HepG2 (cell line): ENCODE measurements around the gene TUBB. TPM values are rescaled to one million over a fixed set of nuclear protein-coding genes. Genes with fewer than 3 reads are reported as not detected.

Source experiments
- DZIP1 ChIP-seq: sonication (generic); formaldehyde crosslinking; IDR thresholded peaks from 2 replicates; pipeline ENCODE4 v1.5.0; 2020; ENCODE audit warnings: mild to moderate bottlenecking, missing genetic modification reagents
- FOXO1 ChIP-seq: sonication (generic); formaldehyde crosslinking; IDR thresholded peaks from 2 replicates; pipeline ENCODE4 v1.4.0; 2020; ENCODE audit warnings: missing genetic modification reagents
- GLI4 ChIP-seq: sonication (generic); formaldehyde crosslinking; IDR thresholded peaks from 2 replicates; pipeline ENCODE4 v1.5.1; 2020; ENCODE audit warnings: missing genetic modification reagents, mild to moderate bottlenecking, moderate library complexity, borderline replicate concordance
- KDM3A ChIP-seq: IDR thresholded peaks from 2 replicates; pipeline ENCODE4 v1.6.1; 2018; ENCODE audit warnings: low read depth, missing compliant biosample characterization
- MEIS1 ChIP-seq: sonication (generic); formaldehyde crosslinking; IDR thresholded peaks from 2 replicates; pipeline ENCODE4 v1.9.0; 2021; ENCODE audit warnings: mild to moderate bottlenecking, missing genetic modification reagents, moderate library complexity, borderline replicate concordance
- MXI1 ChIP-seq: IDR thresholded peaks from 3 replicates; pipeline ENCODE4 v1.6.1; 2012; ENCODE audit warnings: low read depth, low read length, inconsistent platforms, borderline replicate concordance
- NFE2 ChIP-seq: sonication (generic); formaldehyde crosslinking; IDR thresholded peaks from 2 replicates; pipeline ENCODE4 v1.4.0; 2020; ENCODE audit warnings: missing genetic modification reagents
- NFYC ChIP-seq: IDR thresholded peaks from 2 replicates; pipeline ENCODE4 v1.6.1; 2016; ENCODE audit warnings: missing genetic modification reagents, missing compliant biosample characterization
- NR2F6 ChIP-seq, 2 experiments: IDR thresholded peaks; 2 replicates each; pipeline ENCODE4 v1.6.1; 2016; ENCODE audit warnings: antibody characterized with exemption in 1 of 2, mild to moderate bottlenecking in 1 of 2
- PBX3 ChIP-seq: sonication (generic); formaldehyde crosslinking; IDR thresholded peaks from 2 replicates; pipeline ENCODE4 v1.8.1; 2023; ENCODE audit warnings: missing genetic modification reagents, inconsistent platforms, borderline replicate concordance
- SKIL ChIP-seq: sonication (generic); formaldehyde crosslinking; IDR thresholded peaks from 2 replicates; pipeline ENCODE4 v1.8.0; 2022; ENCODE audit warnings: missing genetic modification reagents, mild to moderate bottlenecking, moderate library complexity, borderline replicate concordance
- SMAD3 ChIP-seq: sonication (generic); formaldehyde crosslinking; IDR thresholded peaks from 2 replicates; pipeline ENCODE4 v1.4.0; 2020; ENCODE audit warnings: missing genetic modification reagents
- ZNF10 ChIP-seq: sonication (generic); formaldehyde crosslinking; IDR thresholded peaks from 2 replicates; pipeline ENCODE4 v1.4.0; 2020; ENCODE audit warnings: mild to moderate bottlenecking, low read depth, missing genetic modification reagents, borderline replicate concordance
- ZNF17 ChIP-seq: sonication (generic); formaldehyde crosslinking; IDR thresholded peaks from 2 replicates; pipeline ENCODE4 v1.5.0; 2020; ENCODE audit warnings: mild to moderate bottlenecking, missing genetic modification reagents
- ZNF740 ChIP-seq: sonication (generic); formaldehyde crosslinking; IDR thresholded peaks from 2 replicates; pipeline ENCODE4 v1.4.0; 2020; ENCODE audit warnings: missing genetic modification reagents
- ZNF781 ChIP-seq: sonication (generic); formaldehyde crosslinking; IDR thresholded peaks from 2 replicates; pipeline ENCODE4 v1.5.1; 2020; ENCODE audit warnings: borderline replicate concordance, mild to moderate bottlenecking, missing genetic modification reagents; ENCODE audit errors: not compliant biosample characterization
- polyA plus RNA-seq, 8 experiments: library from polyadenylated mRNA; depleted of rRNA in 3 of 8; stranded (reverse) in 7 of 8; unstranded in 1 of 8; fragments of >200 nt; fragmentation: Illumina TruSeq in 4 of 8; extraction: Trizol in 4 of 8; gene quantifications; 2 replicates each; pipeline versions ENCODE4 v1.2.1 to v1.2.3, GENCODE V29; 2011 to 2016; ENCODE audit warnings: low read depth in 4 of 8, missing spikeins in 1 of 8, mixed read lengths in 1 of 8; ENCODE audit not compliant: insufficient read depth in 1 of 8
- total RNA-seq, 5 experiments: library from RNA; depleted of rRNA; stranded (reverse); fragments of >200 nt; fragmentation: Illumina TruSeq; extraction: Trizol; gene quantifications; 2 replicates each; pipeline ENCODE4 v1.2.3, GENCODE V29; 2016; ENCODE audit warnings: low read depth in 1 of 5
- TF ChIP-seq, protein P1 (sequence below): IDR thresholded peaks from 2 replicates; pipeline ENCODE4 v1.6.1; 2012; ENCODE audit warnings: low read length, improper control_type of control experiment

Gene TUBB
- total and polyA plus RNA-seq, 2 of the 13 experiments (the other 11 are each of a cell fraction or from before 2014, with no cell fraction given) = 911 to 1,163 TPM

DNA sequence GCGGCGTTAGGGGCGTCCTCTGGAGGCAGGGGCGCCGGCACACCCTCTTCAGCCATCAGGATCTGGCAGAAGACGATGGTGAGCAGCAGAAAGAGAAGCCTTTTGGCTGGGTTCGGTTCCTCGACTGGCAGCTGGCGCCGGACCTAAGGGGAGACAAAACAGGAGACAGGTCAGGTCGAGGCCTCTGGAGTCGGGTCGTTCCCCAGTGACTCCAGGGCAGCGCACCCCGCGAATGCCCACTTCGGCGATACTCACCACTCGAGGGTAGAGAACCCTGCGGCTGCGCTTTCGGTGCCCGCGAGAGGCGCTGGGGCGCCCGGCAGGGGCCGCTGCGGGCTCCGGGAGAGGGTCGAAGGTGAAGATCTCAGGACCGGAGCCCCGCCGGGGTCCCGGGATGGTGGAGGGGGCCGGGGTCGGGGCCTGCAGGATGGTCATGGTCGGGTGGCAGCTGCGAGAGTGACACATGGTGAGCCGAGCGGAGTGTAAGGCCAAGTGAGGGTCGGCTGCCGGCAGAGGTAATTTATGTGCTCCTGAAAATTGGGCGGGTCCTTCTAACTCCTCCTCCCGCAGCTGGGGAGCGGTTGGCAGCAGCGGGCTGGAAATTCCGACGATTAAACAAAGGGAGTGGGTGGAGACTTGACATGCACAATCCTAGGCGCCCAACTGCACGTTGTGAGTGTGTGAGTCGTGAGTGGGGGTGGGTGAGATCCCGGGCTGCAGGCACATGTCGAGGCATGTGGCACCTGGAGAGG, 24.1 kb downstream of the TUBB start, which contains the start of gene IER3 (continued):
- TF ChIP-seq, protein P1, sequence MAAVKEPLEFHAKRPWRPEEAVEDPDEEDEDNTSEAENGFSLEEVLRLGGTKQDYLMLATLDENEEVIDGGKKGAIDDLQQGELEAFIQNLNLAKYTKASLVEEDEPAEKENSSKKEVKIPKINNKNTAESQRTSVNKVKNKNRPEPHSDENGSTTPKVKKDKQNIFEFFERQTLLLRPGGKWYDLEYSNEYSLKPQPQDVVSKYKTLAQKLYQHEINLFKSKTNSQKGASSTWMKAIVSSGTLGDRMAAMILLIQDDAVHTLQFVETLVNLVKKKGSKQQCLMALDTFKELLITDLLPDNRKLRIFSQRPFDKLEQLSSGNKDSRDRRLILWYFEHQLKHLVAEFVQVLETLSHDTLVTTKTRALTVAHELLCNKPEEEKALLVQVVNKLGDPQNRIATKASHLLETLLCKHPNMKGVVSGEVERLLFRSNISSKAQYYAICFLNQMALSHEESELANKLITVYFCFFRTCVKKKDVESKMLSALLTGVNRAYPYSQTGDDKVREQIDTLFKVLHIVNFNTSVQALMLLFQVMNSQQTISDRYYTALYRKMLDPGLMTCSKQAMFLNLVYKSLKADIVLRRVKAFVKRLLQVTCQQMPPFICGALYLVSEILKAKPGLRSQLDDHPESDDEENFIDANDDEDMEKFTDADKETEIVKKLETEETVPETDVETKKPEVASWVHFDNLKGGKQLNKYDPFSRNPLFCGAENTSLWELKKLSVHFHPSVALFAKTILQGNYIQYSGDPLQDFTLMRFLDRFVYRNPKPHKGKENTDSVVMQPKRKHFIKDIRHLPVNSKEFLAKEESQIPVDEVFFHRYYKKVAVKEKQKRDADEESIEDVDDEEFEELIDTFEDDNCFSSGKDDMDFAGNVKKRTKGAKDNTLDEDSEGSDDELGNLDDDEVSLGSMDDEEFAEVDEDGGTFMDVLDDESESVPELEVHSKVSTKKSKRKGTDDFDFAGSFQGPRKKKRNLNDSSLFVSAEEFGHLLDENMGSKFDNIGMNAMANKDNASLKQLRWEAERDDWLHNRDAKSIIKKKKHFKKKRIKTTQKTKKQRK = no peak
- TF ChIP-seq ZNF10 (CRISPR knock-in tag) (no peak), MEIS1 (CRISPR knock-in tag) (0 out of 2 replicates have a peak, but pooled peaks have one; percentile 43), KDM3A (peak; percentile 94), NFE2 (CRISPR knock-in tag) (no peak), PBX3 (CRISPR knock-in tag) (0 out of 2 replicates have a peak, but pooled peaks have one; percentile 41), NFYC (CRISPR knock-in tag) (no peak), GLI4 (CRISPR knock-in tag) (peak; percentile 44; the same call in 1 of the 2 replicates), NR2F6 (IDR thresholded peaks at IDR 0.05) (peak; percentile 70), NR2F6 (CRISPR knock-in tag; IDR thresholded peaks at IDR 0.05) (peak; percentile 75), SMAD3 (CRISPR knock-in tag) (peak; percentile 80), ZNF17 (CRISPR knock-in tag) (peak; percentile 91; the same call in 1 of the 2 replicates), SKIL (peak; percentile 72; the same call in 1 of the 2 replicates), MXI1 (peak; percentile 81; the same call in 1 of the 3 replicates), ZNF740 (CRISPR knock-in tag) (no peak), DZIP1 (CRISPR knock-in tag) (peak; percentile 73; the same call in 1 of the 2 replicates), ZNF781 (CRISPR knock-in tag) (no peak), FOXO1 (CRISPR knock-in tag) (peak; percentile 56; the same call in 1 of the 2 replicates)
